Endothelial cell of umbilical vein (primary cell): Measurements from ENCODE around the gene BMX.

Experiments
- CTCF ChIP-seq, 2 donors: IDR thresholded peaks; 1 replicate in 1 of 2; 2 replicates in 1 of 2; pipeline ENCODE4 v1.5.1; 2011; ENCODE audit warnings: low read length in 2 of 2, mild to moderate bottlenecking in 2 of 2, moderate library complexity in 2 of 2, control low read depth in 1 of 2, inconsistent platforms in 1 of 2, low read depth in 1 of 2; ENCODE audit not compliant: insufficient read depth in 1 of 2; ENCODE audit errors: extremely low read depth in 1 of 2
- EZH2 ChIP-seq: IDR thresholded peaks from 2 replicates; pipeline ENCODE4 v1.6.1; 2012; ENCODE audit warnings: borderline replicate concordance, low read depth, mild to moderate bottlenecking, moderate library complexity, low read length, inconsistent platforms; ENCODE audit not compliant: severe bottlenecking
- JUN ChIP-seq: IDR thresholded peaks from 2 replicates; pipeline ENCODE4 v1.6.1; 2011; ENCODE audit warnings: borderline replicate concordance, low read depth; ENCODE audit not compliant: insufficient read length, insufficient read depth
- MYC ChIP-seq: IDR thresholded peaks from one replicate; pipeline ENCODE4 v1.6.1; 2011; ENCODE audit warnings: mild to moderate bottlenecking, low read depth, low read length

- TF ChIP-seq CTCF (IDR thresholded peaks at IDR 0.05; ENCODE audit: extremely low read depth in 1 of 2, insufficient read depth in 1 of 2, low read depth in 1 of 2, low read length in 2 of 2) (no peak), MYC (no peak), JUN (no peak), EZH2 (no peak)
Observed at GRCh38 chrX:15504661-15505060, 4.1 kb downstream of the BMX start.
